Thymus (tissue), 11 donors: ENCODE data around the gene CHCHD4. TPM values are rescaled to one million over a fixed set of nuclear protein-coding genes. Genes with fewer than 3 reads are reported as not detected.

Source experiments
- DNase-seq, 9 donors: peaks; one replicate each; pipeline ENCODE4 v3.0.0-alpha.2; 2013; ENCODE audit warnings: low spot score in 9 of 9, low read depth in 6 of 9, missing footprints in 1 of 9
- H3K27ac ChIP-seq, 2 donors: one replicate each; pipeline ENCODE4 v1.5.1; 2013; ENCODE audit warnings: control low read depth in 1 of 2, low read depth in 1 of 2, low read length in 1 of 2, mild to moderate bottlenecking in 1 of 2, moderate library complexity in 1 of 2
- H3K27me3 ChIP-seq, 2 donors: one replicate each; pipeline ENCODE4 v1.5.1; 2013; ENCODE audit warnings: low read length in 1 of 2; ENCODE audit not compliant: control insufficient read depth in 2 of 2, insufficient read depth in 1 of 2
- H3K36me3 ChIP-seq, 2 donors: one replicate each; pipeline ENCODE4 v1.5.1; 2013; ENCODE audit warnings: low read length in 1 of 2, mild to moderate bottlenecking in 1 of 2, moderate library complexity in 1 of 2; ENCODE audit not compliant: control insufficient read depth in 2 of 2, insufficient read depth in 2 of 2
- H3K4me1 ChIP-seq, 2 donors: one replicate each; pipeline ENCODE4 v1.5.1; 2013; ENCODE audit warnings: low read length in 2 of 2; ENCODE audit not compliant: control insufficient read depth in 2 of 2, insufficient read depth in 2 of 2
- H3K4me3 ChIP-seq, 2 donors: one replicate each; pipeline ENCODE4 v1.5.1; 2013; ENCODE audit warnings: low read length in 2 of 2, control low read depth in 1 of 2, mild to moderate bottlenecking in 1 of 2
- H3K9me3 ChIP-seq, 2 donors: one replicate each; pipeline ENCODE4 v1.5.1; 2013; ENCODE audit warnings: low read length in 1 of 2, mild to moderate bottlenecking in 1 of 2; ENCODE audit not compliant: control insufficient read depth in 2 of 2, insufficient read depth in 1 of 2
- WGBS: extraction: QIAGEN DNeasy Blood & Tissue Kit; methylation state at CpG from one replicate; pipeline ENCODE4 v1.1.7; 2013; 5-methylcytosine and 5-hydroxymethylcytosine counted together
- polyA plus RNA-seq: library from polyadenylated mRNA; stranded (reverse); fragments of 200-250 nt; gene quantifications from one replicate; pipeline ENCODE4 v1.2.3, GENCODE V29; 2013
- total RNA-seq: library from RNA; stranded (reverse); fragments of 120-200 nt; gene quantifications from one replicate; pipeline ENCODE4 v1.2.4, GENCODE V29; 2013
- donor health status: healthy.

CHCHD4 gene
- total and polyA plus RNA-seq, 2 donors = 10.8 to 14.4 TPM

DNA sequence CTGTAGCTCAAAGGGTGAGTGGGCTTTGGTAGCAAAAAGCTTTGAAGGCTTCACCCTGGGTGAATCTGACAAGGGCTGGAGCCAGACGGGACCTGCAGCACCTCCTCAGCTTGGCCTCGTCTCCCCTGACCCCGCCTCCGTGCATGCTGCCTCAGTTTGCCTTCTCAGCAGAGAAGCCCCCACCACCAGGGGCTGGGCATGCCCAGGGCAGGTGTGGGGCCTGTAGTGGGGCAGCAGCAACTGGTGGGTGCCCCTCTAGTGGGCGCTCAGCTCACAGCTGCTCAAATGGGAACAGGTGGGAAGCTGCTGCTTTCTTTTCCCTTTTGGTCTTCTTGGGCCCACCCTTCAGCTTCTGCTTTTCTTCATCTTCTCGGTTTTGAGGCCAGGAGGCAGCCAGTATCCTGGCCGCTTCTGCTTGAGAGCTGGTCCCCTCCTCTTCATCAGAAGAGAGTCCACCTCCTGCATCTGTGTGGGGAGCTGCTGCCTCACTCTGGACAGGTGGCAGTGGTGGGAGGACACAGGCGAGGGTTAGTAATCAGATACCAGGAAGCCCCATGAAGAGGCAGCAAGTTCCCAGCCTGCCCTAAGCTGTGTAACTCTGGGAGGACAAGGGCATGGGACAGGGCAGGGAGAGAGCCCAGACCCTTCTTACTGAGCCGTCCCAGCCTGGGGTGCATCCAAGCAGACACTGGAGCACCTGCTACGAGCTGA lies 21.2 kb upstream of the CHCHD4 start:
- H3K36me3 ChIP-seq = peaks cover 49 to 54% of the 10 kb centered on the region in 2 donors
- WGBS = 97% methylated on average over 10 of the region's 10 CpGs

GRCh38 chr3:14145236-14145635 lies 20.6 kb upstream of the CHCHD4 start:
- Histone ChIP-seq H3K9me3 (no peaks in the 10 kb centered on the region), H3K27me3 (no peaks in the 10 kb centered on the region), H3K27ac (peak overlapping the region; percentile 20 to 69), H3K4me1 (peaks cover 0 to 20% of the 10 kb centered on the region in 2 donors), H3K36me3 (peaks cover 52% of the 10 kb centered on the region in 2 donors), H3K4me3 (no peak overlapping the region)
- 97% methylated on average over 9 of the region's 9 CpGs for WGBS
- DNase-seq = no peak

More for the DNA sequence above, 21.2 kb upstream of the CHCHD4 start:
- Histone ChIP-seq H3K27ac (peak overlapping the region in 1 of 2 donors; percentile 20), H3K9me3 (no peaks in the 10 kb centered on the region), H3K4me3 (no peak overlapping the region), H3K4me1 (peaks cover 0 to 20% of the 10 kb centered on the region in 2 donors), H3K27me3 (no peaks in the 10 kb centered on the region)
- DNase-seq = no peak

GRCh38 chr3:14144423-14145075 lies 19.9 kb upstream of the CHCHD4 start:
- Histone ChIP-seq H3K36me3 (peaks cover 51 to 59% of the 10 kb centered on the region in 2 donors), H3K4me3 (no peak overlapping the region), H3K4me1 (peaks cover 0 to 20% of the 10 kb centered on the region in 2 donors), H3K27me3 (no peaks in the 10 kb centered on the region), H3K27ac (peak overlapping the region; percentile 80 to 82), H3K9me3 (no peaks in the 10 kb centered on the region)
- 30% methylated on average over 7 of the region's 7 CpGs for WGBS
- peak in 8 of 9 donors; percentile 23 to 83 (median 44) for DNase-seq

GRCh38 chr3:14143271-14144225 lies 18.9 kb upstream of the CHCHD4 start:
- no peaks in the 10 kb centered on the region for H3K27me3 ChIP-seq
- H3K9me3 ChIP-seq = no peaks in the 10 kb centered on the region
- no peak for DNase-seq
- 89% methylated on average over 7 of the region's 7 CpGs for WGBS
- H3K27ac ChIP-seq = peak overlapping the region; percentile 80 to 82
- H3K4me1 ChIP-seq = peaks cover 0 to 20% of the 10 kb centered on the region in 2 donors
- no peak overlapping the region for H3K4me3 ChIP-seq
- peaks cover 57 to 64% of the 10 kb centered on the region in 2 donors for H3K36me3 ChIP-seq

GRCh38 chr3:14142567-14143270 lies 18.0 kb upstream of the CHCHD4 start:
- Histone ChIP-seq H3K27me3 (no peaks in the 10 kb centered on the region), H3K27ac (peak overlapping the region in 1 of 2 donors; percentile 54), H3K4me3 (no peak overlapping the region), H3K4me1 (peaks cover 0 to 20% of the 10 kb centered on the region in 2 donors), H3K9me3 (no peaks in the 10 kb centered on the region), H3K36me3 (peaks cover 56 to 61% of the 10 kb centered on the region in 2 donors)
- peak in 1 of 9 donors; percentile 23 for DNase-seq
- WGBS = 84% methylated on average over 8 of the region's 8 CpGs

DNA sequence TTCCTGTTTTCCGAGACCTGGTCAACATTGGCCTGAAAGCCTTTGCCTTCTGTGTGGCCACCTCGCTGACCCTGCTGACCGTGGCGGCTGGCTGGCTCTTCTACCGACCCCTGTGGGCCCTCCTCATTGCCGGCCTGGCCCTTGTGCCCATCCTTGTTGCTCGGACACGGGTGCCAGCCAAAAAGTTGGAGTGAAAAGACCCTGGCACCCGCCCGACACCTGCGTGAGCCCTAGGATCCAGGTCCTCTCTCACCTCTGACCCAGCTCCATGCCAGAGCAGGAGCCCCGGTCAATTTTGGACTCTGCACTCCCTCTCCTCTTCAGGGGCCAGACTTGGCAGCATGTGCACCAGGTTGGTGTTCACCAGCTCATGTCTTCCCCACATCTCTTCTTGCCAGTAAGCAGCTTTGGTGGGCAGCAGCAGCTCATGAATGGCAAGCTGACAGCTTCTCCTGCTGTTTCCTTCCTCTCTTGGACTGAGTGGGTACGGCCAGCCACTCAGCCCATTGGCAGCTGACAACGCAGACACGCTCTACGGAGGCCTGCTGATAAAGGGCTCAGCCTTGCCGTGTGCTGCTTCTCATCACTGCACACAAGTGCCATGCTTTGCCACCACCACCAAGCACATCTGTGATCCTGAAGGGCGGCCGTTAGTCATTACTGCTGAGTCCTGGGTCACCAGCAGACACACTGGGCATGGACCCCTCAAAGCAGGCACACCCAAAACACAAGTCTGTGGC lies 17.1 kb upstream of the CHCHD4 start:
- Histone ChIP-seq H3K9me3 (no peaks in the 10 kb centered on the region), H3K27me3 (no peaks in the 10 kb centered on the region), H3K4me1 (peaks cover 0 to 20% of the 10 kb centered on the region in 2 donors), H3K36me3 (peaks cover 51 to 56% of the 10 kb centered on the region in 2 donors), H3K27ac (peak overlapping the region in 1 of 2 donors; percentile 4), H3K4me3 (no peak overlapping the region)
- no peak for DNase-seq
- WGBS = 96% methylated on average over 19 of the region's 19 CpGs

DNA sequence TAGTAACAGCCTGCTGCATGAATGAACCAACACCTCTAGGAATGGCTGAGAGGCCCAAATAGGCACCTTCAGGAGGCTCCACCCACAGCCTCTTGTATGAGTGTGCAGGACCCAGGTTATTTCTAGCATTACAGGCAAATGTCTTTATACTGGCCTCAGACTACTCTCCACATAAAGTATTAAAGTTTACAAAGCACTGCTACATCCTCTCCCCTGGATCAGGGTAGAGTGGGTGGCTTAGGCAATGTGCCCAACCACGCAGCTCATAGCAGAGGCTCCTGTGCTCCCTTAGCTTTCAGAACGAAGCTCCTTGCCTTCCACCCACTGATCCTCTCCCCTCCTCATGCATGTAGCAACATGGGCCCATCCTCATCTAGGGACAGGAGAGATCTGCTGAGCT lies 16.5 kb upstream of the CHCHD4 start:
- H3K27ac ChIP-seq = no peak overlapping the region
- 81% methylated on average over 2 of the region's 2 CpGs for WGBS
- H3K4me1 ChIP-seq = peaks cover 0 to 20% of the 10 kb centered on the region in 2 donors
- H3K27me3 ChIP-seq = no peaks in the 10 kb centered on the region
- H3K9me3 ChIP-seq = no peaks in the 10 kb centered on the region
- no peak for DNase-seq
- H3K4me3 ChIP-seq = no peak overlapping the region
- peaks cover 48 to 56% of the 10 kb centered on the region in 2 donors for H3K36me3 ChIP-seq

DNA sequence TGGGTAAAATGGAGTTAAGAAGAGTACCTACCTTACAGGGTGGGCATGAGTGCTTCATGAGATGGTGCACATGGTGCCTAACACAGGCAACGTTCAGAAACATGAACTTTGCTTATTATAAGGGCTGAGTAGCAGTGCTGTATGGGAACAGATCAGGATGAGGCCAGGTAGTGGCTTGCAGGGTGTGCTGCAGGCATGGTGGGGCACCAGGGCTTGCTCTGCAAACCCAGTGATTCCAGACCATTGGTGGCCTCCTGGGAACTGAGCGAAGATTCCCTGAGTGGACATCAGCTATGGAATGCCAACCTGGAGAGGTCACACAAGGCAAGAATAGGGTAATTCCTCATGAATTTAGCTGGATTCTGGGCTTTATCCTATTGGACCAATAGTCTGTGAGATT lies 16.0 kb upstream of the CHCHD4 start:
- Histone ChIP-seq H3K4me1 (peaks cover 0 to 20% of the 10 kb centered on the region in 2 donors), H3K4me3 (no peak overlapping the region), H3K27ac (no peak overlapping the region), H3K36me3 (peaks cover 48 to 55% of the 10 kb centered on the region in 2 donors), H3K27me3 (no peaks in the 10 kb centered on the region), H3K9me3 (no peaks in the 10 kb centered on the region)
- no peak for DNase-seq
- WGBS = 94% methylated on average over 2 of the region's 2 CpGs
